Measurements from ENCODE around the gene CTNS. TPM values are rescaled to one million over a fixed set of nuclear protein-coding genes. Genes with fewer than 3 reads are reported as not detected.

Gene CTNS
- total and polyA plus RNA-seq, 2 of the 13 experiments (the other 11 are each of a cell fraction or from before 2014, with no cell fraction given), result 9.5 to 13.7 TPM

DNA sequence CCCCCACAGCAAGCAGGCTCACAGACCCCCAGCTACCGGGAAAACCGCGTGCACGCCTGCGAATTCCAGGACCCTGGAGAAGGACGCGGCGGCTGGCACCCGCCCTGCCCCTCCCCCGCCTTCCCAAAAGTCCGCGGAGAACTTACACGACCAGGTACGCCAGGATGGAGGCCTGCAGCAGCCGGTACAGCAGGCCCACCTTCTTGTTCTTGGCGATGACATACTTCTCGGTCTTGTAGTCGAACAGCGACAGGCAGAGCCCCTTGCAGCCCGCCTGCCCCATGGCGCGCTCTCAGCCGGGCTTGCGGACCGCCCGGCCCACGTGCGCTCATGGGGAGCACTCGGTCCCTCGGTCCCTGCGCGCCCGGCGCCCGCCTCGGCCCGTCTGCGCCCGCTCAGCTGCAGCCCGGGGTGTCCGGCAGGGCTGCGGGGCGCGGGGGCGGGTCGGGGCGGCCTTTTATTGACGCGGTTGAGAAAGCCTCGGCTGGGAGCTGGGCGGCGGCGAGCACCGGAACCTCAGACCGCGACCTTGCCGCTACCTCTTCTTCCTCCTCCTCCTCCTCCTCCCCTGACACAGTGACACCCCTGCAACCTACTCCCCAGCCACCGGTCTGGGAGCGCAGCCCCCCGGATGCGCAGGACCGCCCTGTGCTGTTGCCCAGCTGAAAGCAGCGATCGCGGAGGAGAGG, 59.3 kb downstream of the CTNS start, which contains the start of gene P2RX5:
Gene P2RX5, minus strand, starts transcription at position 433 of the 689 bp plus-strand sequence. Its CDS starts 150 bp downstream, at position 283.
- H3K79me2 ChIP-seq (ENCODE audit: insufficient read depth, low read length), result no peaks in the 10 kb centered on the region
- ChIA-PET POLR2A (interaction anchor here (0.6 to 1.2 kb wide), 4 partner anchors 18 to 28 kb away, joined by 3 to 5 read pairs (median 3); partner anchors contain the start of genes HASPIN and TAX1BP3), CTCF (ENCODE audit: low intra/inter-chr PET ratio, low total read pairs) (no interaction called here)
- peaks cover 12% of the 10 kb centered on the region for H3K9me3 ChIP-seq (ENCODE audit: low read length)
- ATAC-seq (peak; percentile 66), FAIRE-seq (no peak), DNase-seq (ENCODE audit: low spot score) (no peak)
- H2AFZ ChIP-seq (ENCODE audit: low read length), result no peak within 1 kb of the TSS
- in situ Hi-C loops (cut with HindIII; ENCODE audit: extremely low pct_ligation_motif_present, low pct_unique_long_range_greater_than_20kb), result no loop called here
- peak within 1 kb of the TSS; percentile 90 for H3K4me2 ChIP-seq (ENCODE audit: low read depth, low read length)
- H3K27me3 ChIP-seq (ENCODE audit: control insufficient read depth in 1 of 2, insufficient read depth in 2 of 2, low read length in 2 of 2), result peaks cover 0 to 35% of the 10 kb centered on the region in 2 experiments; a peak in 2 of 5 replicates
- H3K4me3 ChIP-seq (replicated peaks in 1 of 3; ENCODE audit: insufficient read depth in 1 of 3, low read depth in 2 of 3, low read length in 3 of 3), result peak within 1 kb of the TSS; percentile 37 to 75 (median 65)
- WGBS (ENCODE audit: low lambda C conversion rate), result 2% methylated on average over 18 of the region's 65 CpGs
- intact Hi-C loops (cut with micrococcal nuclease; ENCODE audit: unreplicated experiment), result no loop called here
- no TSS peak for BruUV-seq (replicated peaks)
- H3K4me1 ChIP-seq (ENCODE audit: insufficient read depth, low read length), result peaks cover 17% of the 10 kb centered on the region
- H3K36me3 ChIP-seq (replicated peaks in 1 of 2; ENCODE audit: control insufficient read depth in 1 of 2, insufficient read depth in 2 of 2, low read length in 2 of 2), result no peaks in the 10 kb centered on the region
- H4K20me1 ChIP-seq (ENCODE audit: insufficient read depth, low read length), result no peaks in the 10 kb centered on the region
- no peak within 1 kb of the TSS for H3K27ac ChIP-seq (ENCODE audit: extremely low read length, insufficient read depth, low read length)
- H3K9ac ChIP-seq (ENCODE audit: insufficient read depth, low read depth, low read length), result no peak within 1 kb of the TSS
- no peak for TF ChIP-seq HDAC2 (CRISPR knock-in tag; IDR thresholded peaks at IDR 0.05)
- TF ChIP-seq ARID4A (CRISPR knock-in tag; IDR thresholded peaks at IDR 0.05; ENCODE audit: borderline replicate concordance), result no peak
- no peak for TF ChIP-seq ZHX1 (CRISPR knock-in tag; IDR thresholded peaks at IDR 0.05; ENCODE audit: low read depth)
- no peak for TF ChIP-seq ZNF598 (CRISPR knock-in tag; IDR thresholded peaks at IDR 0.05; ENCODE audit: borderline replicate concordance)
- no peak for TF ChIP-seq IKZF4 (CRISPR knock-in tag; IDR thresholded peaks at IDR 0.05; ENCODE audit: borderline replicate concordance, low read depth, not compliant biosample characterization)
- TF ChIP-seq BORCS8-MEF2B (CRISPR knock-in tag; IDR thresholded peaks at IDR 0.05), result no peak
- TF ChIP-seq CCAR2 (optimal IDR thresholded peaks at IDR 0.05; ENCODE audit: low read depth, low read length), result no peak
- TF ChIP-seq ZNF639 (CRISPR knock-in tag; conservative IDR thresholded peaks at IDR 0.05), result no peak
- no peak for TF ChIP-seq ZNF563 (CRISPR knock-in tag; IDR thresholded peaks at IDR 0.05)
- TF ChIP-seq GLI4 (CRISPR knock-in tag; IDR thresholded peaks at IDR 0.05; ENCODE audit: borderline replicate concordance), result no peak
- 0 out of 2 replicates have a peak, but pooled peaks have one; percentile 19 for TF ChIP-seq SAP130 (CRISPR knock-in tag; IDR thresholded peaks at IDR 0.05; ENCODE audit: low read depth)
- TF ChIP-seq, protein P1, sequence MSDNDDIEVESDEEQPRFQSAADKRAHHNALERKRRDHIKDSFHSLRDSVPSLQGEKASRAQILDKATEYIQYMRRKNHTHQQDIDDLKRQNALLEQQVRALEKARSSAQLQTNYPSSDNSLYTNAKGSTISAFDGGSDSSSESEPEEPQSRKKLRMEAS (IDR thresholded peaks at IDR 0.05), result peak; percentile 76
- TF ChIP-seq EP300 (IDR thresholded peaks at IDR 0.05; ENCODE audit: low read depth in 2 of 2, low read length in 2 of 2), result no peak
- TF ChIP-seq EP300 (CRISPR knock-in tag; IDR thresholded peaks at IDR 0.05; ENCODE audit: borderline replicate concordance), result no peak
- no peak for TF ChIP-seq ZNF768 (CRISPR knock-in tag; IDR thresholded peaks at IDR 0.05)

All from HepG2 (cell line).